GM19351 (cell line): Measurements from ENCODE around the gene PRDM15.

ENCODE experiments used
- ATAC-seq: cut with Tn5 transposase; IDR thresholded peaks from one replicate; pipeline ENCODE4 v1.9.1; 2021; ENCODE audit warnings: mild to moderate bottlenecking, moderate library complexity; ENCODE audit not compliant: unreplicated experiment

The PRDM15 gene

DNA sequence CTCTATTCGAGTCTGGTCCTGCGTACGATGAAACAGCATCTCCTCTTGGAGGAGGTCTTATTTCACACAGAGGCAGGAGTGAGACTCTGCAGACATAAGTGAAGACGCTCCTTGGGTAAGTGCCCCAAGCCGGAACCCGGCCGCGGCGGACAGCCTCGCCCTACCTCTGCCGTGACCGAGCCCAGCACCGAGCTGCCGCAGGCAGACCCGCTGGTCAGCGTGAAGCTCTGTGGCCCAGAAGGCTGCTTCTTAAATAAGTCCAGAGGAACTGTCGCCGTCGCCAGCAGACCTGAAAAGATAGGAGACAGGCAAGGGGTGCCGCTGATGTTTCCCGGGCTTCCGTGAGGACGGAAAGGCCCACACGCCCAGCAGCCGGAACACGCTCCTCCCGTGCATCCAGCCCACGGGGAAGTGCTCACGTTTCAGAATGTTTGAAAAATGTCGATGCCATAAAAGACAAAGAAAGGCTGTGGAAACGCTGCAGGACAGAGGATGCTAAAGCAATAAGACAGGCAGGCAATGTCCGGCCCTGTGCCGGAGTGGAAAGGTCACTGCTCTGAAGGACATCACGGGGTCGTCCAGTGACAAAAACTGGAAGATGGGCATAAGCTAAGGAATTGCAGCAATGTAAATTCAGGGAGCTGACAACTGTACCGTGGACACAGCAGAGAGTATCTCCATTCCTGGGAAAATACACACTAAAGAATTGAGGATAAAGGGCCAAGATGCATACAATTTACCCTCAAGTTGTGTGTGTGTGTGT lies 28.5 kb upstream of the PRDM15 start:
- no peak for ATAC-seq

DNA sequence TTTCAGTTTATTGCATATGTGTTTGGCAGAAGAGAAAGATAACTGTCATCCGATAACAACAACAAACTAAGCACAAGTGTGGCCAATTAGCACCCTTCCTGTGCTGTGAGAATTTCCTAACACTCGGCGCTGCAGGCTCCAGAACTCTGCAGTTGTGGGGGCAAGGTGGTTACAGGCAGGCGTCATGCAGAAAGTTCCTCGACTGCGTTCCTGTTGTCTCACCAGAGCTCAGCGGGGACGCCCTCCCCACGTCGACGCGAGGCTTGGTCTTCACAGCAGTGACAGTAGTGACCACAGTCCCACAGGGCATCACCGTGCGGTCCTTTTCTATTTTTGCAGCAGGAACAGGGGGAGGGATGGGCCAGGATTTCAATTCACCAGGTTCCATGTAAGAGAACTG lies 27.6 kb upstream of the PRDM15 start:
- ATAC-seq, result no peak

DNA sequence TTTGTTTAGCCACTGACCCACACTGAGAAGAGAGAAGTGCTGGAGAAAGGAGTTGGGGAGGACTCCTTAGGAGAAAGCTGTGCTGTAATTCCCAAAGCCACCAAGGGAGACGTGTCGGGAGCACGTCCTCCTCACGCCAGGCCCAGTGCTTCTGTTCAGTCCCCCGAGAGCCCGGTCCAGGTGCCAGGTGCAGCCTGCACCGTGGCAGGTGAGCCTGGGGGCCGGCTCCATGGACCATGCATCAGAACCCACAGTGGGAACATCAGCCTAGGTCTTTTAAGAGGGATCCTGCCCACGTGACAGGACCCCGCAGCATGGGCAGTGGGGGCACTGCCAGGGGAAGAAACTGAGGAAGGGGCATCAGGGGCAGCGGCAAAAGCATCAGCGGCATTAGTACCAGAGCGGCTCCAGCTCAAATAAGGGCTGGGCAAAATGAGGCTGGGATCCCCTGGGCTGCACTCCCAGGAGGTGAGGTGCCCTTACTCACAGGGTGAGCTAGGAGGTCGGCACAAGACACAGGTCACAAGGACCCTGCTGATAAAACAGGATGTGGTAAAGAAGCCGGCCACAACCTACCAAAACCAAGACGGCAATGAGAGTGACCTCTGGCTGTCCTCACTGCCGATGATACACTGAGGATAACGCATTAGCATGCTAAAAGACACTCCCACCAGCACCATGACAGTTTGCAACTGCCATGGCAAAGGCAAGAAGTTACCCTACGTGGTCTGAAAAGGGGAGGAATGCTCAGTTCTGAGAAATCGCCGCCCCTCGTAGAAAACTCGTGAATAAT lies 24.6 kb upstream of the PRDM15 start:
- no peak for ATAC-seq

DNA sequence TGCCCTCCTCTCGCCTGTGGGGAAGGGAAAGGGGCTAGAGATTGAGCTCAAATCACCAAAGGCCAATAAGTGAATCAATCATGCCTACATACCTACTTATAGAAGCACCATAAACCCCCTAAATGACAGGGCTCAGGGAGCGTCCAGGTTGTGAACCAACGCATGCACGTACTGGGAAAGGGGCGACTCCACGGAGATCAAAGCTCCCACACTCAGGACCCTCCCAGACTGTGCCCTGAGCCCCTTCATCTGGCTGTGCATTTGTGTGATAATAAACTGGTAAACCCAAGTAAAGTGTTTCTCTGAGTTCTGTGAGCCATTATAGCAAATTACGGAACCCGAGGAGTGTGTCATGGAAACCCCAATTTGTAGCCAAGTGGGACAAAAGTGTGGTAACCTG lies 23.8 kb upstream of the PRDM15 start:
- no peak for ATAC-seq

DNA sequence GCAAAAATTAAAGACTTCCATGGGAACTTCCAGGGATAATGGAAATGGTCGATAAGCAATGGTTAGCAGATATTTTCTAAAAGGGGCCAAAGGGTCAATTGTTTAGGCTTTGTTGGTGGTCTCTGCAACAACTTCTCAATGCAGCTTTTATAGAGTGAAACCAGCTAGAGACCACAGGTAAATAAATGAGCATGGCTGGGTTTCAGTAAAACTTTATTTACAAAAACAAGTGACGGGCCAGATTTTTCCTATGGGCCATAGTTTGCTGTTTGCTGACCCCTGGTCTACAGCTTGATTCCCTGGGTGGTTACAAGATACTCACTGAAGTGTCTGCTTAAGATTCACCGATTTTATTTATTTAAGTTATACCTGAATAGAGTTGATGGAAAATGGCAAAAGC lies 22.6 kb upstream of the PRDM15 start:
- ATAC-seq, result no peak

DNA sequence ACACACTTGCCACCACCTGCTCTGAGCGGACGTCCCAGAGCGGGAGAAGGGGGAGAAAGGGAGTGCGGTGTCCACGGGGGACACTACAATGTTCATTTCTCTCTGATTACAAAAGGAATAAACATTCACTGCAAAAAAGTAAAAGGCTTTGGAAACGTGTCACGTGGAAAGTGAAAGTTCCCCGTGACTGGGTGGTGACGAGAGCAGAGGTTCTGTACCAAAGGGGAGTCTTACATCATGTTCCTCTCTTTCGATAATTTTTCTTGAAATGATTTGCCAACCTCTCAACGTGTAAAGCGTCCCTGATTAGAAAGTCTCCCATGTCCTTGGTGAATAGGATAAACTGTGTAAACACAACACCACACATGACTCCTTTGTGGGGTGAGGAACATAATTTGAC lies 22.0 kb upstream of the PRDM15 start:
- no peak for ATAC-seq

DNA sequence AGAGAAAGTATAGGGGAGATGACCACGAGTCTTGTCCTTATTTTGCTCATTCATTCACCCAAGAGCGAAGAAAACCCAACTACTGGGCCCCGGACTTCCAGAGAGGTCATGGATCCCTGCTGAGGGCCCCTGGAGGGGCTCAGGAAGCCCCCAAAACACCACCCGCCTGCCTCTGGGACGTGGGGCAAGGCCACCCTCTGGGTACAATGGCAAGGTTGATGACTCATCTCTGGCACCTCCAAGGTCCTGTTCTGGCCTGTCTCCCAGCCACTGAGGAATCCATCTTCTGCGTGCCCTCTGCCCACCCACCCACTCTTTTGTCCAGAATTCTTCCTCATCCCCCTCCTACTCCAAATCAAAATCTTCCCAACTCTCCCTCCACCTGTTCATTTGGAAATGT lies 21.3 kb upstream of the PRDM15 start:
- no peak for ATAC-seq

DNA sequence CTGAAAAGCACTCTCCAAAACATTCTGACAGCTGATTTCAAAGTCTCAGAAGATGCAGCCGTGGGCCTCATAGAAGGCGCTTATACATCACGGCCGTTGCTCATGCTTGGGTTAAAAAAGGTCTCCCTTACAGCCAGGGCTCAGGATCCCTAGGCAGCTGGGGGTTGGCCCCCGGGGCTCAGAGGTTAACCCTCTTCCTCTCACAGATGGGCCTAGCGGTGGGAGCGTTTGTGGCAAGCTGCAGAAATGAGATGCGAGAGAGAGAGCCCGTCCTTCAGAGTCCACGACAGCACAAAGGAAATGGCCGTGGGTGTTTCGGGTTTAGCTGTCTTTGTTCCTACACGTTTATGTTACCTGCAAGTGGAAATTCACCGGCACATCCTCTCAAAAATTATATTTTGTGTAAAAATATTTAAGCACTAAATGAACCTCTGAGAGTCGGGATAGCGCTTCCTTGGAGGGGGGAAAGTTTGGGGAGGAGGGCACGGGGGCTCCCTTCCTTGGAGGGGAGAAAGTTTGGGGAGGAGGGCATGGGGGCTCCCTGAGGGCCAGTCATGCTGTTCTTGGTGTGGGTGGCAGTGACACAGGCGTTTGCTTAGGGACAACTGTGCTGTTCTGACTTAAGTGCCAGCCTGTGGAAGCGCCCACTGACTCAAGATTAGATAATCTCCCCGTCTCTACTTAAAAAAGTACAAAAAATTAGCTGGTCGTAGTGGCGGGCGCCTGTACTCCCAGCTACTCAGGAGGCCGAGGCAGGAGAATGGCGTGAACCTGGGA lies 20.5 kb upstream of the PRDM15 start:
- ATAC-seq, result no peak

DNA sequence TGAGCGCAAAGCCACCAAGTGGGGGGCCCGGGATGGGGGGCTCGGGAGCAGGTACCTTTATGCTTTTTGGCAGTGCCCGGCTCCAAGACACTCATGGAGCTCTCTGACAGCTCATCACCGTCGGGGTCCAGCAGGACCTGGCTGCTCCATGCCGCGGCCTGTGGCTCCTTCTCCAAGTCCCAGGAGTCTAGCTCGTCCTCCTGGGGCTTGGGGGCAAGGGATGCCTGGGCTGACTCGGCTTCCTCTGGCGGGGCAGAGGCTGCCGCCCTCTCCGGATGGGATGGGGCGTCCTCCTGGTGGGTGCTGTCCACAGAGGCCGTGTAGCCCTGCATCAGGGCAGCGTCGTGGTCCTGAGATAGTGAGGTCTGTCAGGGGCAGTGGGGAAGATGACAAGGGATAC lies 19.9 kb upstream of the PRDM15 start:
- ATAC-seq, result no peak

DNA sequence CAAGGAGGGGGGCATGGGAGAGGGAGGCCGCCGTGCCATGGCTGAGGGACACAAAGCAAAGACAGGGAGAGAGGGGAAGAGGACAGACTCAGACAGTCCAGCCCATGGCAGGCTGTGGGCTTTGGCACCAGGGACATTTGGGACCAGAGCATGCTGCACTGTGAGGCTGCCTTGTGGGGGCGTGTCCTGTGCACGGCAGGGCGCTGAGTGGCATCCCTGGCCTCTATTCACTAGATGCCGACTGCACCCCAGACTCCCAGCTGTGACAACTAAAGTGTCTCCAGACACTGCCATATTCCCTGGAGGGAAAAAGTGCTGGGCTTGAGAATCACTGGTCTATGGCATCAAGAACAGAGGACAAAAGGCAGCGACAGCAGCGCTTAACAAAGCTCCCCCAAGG lies 18.6 kb upstream of the PRDM15 start:
- no peak for ATAC-seq

DNA sequence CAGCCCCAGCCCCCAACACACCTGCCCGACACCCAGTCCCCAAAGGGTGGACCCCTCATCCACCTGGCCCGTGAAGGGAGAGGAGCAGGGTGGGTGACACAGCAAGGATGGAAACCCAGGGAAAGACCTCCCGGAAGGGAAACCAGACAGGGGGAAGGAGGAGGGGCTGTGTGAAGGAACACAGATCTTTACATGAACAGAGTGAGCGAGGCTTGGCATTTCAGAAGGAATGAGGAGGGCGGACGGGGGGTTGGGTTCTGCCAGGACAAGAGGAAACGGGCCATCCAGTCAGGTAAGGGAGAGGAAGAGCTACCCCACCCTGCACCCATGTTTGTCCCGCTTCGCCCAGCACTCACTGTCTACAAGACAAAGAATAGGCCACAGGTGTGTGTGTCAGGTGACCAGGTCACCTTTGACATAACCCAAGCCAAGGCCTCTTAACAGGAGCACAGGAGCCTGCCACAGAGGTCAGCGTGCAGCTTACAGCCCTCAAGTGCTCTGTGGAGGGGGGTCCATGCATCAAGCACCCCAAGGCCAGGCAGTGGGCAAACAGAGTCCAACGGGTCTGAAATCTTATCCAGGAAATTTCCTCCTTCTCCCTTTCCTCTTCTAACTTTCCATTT lies 18.0 kb upstream of the PRDM15 start:
- no peak for ATAC-seq

DNA sequence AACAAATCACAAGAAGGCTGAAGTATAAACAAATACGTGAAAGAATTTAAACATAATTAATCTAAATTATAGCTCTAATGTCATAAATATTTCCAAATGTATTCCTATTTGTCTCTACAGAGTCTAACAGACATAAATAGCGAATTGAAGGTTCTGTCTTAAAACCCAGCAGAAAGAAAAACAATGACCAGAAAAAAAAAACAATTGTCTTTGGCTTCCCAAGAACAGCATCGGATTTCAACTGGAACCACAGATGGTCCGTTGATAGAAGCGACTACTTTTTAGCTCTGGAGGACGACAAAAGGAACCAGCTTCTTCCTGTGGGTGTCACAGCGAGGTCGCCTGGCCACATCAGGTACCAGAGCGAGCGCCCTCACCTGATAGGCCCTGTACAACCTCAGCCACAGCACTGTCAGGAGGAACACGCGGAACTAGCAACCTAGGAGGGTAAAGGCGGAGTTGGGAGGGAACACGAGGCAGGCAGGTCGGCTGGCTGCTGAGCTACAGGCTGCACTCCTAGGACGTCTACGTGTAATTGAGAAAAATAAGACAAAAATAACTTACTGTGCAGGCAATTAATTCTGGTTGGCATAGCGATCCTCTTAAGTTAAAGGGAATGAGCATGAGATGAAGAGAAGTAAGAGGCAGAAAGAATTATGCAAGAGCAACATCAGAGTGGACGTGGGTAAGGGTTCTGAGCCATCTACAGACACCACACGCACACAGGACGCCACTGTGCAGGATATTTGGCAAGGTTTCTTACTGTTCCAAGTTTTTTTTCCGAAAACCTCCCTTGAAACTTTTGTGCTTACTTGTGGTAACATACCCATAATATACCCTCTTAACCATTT lies 16.7 kb upstream of the PRDM15 start:
- ATAC-seq, result no peak

DNA sequence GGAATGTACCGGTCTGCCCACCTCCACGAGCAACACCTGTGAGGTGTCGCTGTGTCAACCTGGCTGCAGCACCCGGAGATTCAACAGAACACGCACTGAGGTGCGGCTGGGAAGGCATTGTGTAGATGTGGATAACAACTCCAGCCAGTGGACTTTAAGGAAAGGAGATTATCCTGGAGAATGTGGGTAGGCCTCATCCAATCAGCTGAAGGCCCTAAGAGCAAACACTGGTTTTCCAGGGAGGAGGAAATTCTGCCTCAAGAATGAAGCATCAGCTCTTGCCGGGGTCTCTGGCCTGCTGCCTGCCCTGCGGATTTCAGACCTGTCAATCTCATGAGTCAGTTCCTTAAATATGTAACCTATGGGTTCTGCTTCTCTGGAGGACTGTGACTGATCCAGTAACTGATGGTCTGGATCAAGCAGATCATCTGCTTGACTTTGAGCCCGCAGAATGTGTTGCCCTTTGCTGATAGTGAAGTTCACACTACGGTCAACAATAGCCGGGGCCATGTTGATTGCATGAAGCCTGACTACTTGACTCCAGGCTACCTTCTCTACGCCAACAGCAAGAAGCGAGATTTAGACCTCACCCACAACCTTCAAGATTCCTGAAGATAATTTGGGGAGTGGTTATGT lies 15.9 kb upstream of the PRDM15 start:
- no peak for ATAC-seq

DNA sequence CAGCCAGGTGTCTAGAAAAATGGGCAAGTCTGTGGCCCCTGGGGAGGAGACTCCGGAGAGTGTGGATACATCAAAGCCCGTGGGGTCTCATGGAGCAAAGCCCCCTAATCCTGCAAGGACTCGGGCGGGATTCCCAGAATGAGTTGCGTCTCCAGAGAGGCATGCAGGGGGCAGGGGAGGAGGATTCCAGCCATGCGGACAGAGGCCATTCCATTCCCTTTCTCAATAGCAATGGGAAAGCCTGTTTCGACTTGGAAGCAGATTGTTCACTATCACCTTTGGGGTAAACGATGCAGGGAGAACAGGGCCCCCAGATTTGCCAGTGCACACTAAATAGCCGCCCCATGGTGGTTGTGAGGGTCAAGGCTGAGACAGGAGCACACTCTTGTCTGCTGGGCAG lies 15.4 kb upstream of the PRDM15 start:
- no peak for ATAC-seq

DNA sequence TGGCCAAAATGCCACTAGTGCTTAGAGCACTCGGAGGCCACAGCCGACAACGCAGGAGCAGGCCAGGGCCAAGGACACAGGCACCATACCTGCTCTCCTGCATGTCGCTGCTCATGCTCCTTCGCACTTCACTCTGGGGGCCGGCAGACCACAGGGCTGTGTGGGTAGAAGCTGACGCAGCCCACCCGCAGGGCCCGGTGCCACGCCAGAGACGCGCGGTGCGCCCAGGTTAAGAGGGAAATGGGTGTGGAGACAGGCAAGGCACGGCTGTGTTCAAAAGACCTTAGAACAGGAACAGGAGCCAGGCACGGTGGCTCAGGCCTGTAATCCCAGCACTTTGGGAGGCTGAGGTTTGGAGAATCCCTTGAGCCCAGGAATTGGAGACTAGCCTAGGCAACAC lies 13.6 kb upstream of the PRDM15 start:
- ATAC-seq, result no peak

DNA sequence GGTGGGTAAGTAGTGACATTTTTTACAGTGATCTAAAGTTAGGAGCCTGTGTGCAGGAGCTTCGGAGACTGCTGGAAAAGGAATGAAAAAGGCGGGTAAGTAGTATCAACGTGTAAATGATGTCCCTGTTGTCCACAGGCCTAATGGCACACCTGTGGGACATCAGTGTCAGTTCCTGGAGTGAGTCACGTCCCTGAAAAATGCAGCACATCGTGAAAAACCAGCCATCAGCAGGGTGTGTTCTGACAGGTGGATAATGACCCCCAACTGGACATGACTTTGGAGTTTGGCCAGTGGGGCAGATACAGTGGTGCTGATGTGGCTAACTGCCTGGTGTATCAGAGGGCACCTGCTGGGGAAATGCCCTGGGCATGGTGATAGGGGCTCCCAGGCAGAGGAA lies 12.0 kb upstream of the PRDM15 start:
- no peak for ATAC-seq

DNA sequence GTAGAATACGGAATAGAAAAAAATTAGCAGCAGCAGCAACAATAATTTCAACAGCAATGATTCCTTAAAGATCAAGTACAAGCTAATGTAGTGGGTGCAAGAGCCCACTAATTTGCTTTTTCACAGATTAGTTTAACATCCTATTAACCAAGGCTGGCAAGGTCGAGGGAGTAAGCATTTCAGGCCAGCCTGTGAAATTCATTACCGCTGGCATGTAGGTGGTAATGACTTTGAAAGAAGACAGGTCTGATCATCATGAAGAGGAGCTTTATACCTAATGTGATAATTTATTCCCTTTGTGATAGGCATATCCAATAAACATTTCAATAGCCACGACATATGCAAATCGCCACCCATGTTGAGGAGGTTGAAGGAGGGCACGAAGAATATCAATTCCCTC lies 11.2 kb upstream of the PRDM15 start:
- ATAC-seq, result no peak

DNA sequence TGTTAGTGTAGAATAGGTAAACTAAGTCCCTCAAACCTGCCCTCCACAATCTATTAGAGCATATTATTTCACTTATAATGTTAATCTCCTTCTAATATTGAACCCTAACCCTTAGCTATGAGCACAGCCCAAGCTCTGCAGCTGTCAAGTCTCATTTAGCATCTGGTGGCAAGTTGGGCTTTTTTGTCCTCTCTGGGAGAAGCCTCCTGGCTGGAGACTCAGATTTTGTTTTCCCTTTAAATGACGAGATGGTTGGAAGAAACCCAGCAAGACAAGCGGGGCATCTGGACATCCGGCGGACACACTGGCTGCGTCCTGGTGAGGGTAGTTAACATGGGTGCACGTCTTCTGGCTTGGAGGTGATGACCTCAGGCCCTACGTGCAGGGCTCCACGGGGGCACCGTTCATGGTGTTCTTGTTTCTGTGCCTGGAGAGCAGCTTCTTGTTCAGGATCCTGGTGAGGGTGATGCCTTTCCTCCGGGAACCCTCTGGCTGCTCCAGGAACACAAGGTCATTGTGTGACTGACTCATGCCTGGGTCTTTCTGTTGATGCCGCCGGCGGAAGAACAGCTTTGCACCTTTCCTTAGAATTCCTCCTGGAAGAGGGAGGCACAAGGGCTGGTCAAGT lies 9.7 kb upstream of the PRDM15 start:
- ATAC-seq, result no peak

DNA sequence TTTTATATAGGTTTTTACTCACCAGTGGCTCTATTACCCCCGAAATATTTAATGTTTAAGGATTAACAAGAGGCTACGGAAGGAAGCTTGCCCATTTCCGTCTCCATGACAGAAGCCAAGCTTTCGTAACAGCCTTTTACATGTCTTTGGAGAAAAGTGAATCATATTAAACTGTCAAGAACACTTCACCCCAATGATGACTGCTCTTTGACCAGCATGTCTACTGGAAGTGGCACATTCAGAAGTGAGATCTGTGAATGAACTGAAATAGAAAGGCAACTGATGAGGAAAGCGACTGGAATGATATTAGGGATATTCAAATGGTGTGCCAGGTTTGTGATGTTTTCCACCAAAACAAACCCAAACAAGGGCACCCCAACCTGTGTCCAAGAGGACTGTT lies 8.5 kb upstream of the PRDM15 start:
- no peak for ATAC-seq

DNA sequence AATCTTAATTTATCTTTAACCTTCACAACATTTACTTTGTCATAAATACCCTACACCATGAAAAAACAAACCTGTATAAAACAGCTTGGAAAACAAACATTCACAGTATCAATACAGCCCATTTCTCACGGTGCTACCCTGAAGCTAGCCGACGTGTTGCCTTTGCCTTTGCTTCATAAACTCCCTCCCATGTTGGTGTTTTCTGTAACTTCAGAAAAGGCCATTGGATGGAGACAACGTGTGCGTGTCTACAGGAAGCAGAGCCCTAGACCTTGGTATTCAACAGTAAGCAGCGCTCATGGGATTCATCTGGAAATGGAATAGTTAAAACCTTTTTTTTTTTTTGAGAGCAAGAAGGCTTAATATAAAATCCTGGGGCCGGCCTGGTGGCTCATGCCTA lies 7.2 kb upstream of the PRDM15 start:
- ATAC-seq, result no peak
